NCI-H748 (cell line): ENCODE measurements around the gene GP1BA.

Source experiments
- DNase-seq: peaks from one replicate; lab custom pipeline; 2025; ENCODE audit not compliant: unreplicated experiment; lab: John Stamatoyannopoulos, UW

Gene GP1BA

GRCh38 chr17:4931963-4932362 is at the start of gene GP1BA:
TSS of gene GP1BA (plus strand) at chr17:4932277. CDS start at chr17:4932605, 328 bp downstream.
- DNase-seq = no peak

- DNase-seq = no peak
These were observed 47.6 kb upstream of the GP1BA start for GRCh38 chr17:4884489-4884888.

GRCh38 chr17:4886830-4887229 is 45.2 kb upstream of the GP1BA start:
- DNase-seq = no peak

GRCh38 chr17:4887581-4887980 is 44.5 kb upstream of the GP1BA start:
- no peak for DNase-seq

GRCh38 chr17:4891411-4892410 is 40.4 kb upstream of the GP1BA start:
- no peak for DNase-seq

GRCh38 chr17:4892499-4893221 is 39.4 kb upstream of the GP1BA start:
- no peak for DNase-seq

- no peak for DNase-seq
These were observed 38.8 kb upstream of the GP1BA start for GRCh38 chr17:4893272-4893671.

GRCh38 chr17:4893721-4894560 is 38.1 kb upstream of the GP1BA start:
- DNase-seq = no peak

- no peak for DNase-seq
These were observed 37.0 kb upstream of the GP1BA start for GRCh38 chr17:4895121-4895520.

GRCh38 chr17:4895657-4896331 is 36.3 kb upstream of the GP1BA start:
- no peak for DNase-seq

- no peak for DNase-seq
These were observed 35.5 kb upstream of the GP1BA start for GRCh38 chr17:4896332-4897197.

GRCh38 chr17:4897198-4897687 is 34.8 kb upstream of the GP1BA start:
- no peak for DNase-seq

GRCh38 chr17:4897785-4898184 is 34.3 kb upstream of the GP1BA start:
- DNase-seq = no peak

GRCh38 chr17:4898351-4898750 is 33.7 kb upstream of the GP1BA start:
- DNase-seq = no peak

GRCh38 chr17:4898927-4899326 is 33.1 kb upstream of the GP1BA start:
- DNase-seq = no peak

GRCh38 chr17:4899341-4900230 is 32.5 kb upstream of the GP1BA start, which contains the start of gene C17orf107:
TSS of gene C17orf107 (plus strand) at chr17:4899536. CDS start at chr17:4899763, 227 bp downstream.
- peak; percentile 81 for DNase-seq

- DNase-seq = no peak
These were observed 31.6 kb upstream of the GP1BA start for GRCh38 chr17:4900231-4901107.
